K562 (cell line): ENCODE measurements around the gene XRN1.

Experiments
- BRCA1 ChIP-seq, 2 experiments: fragments of 450-650 bp in 1 of 2; sonication (generic) in 1 of 2; formaldehyde crosslinking in 1 of 2; IDR thresholded peaks; 2 replicates each; pipeline versions ENCODE4 v1.5.0 to v1.6.1; 2017 to 2020; ENCODE audit warnings: mild to moderate bottlenecking in 1 of 2, missing genetic modification reagents in 1 of 2
- CTBP1 ChIP-seq: fragments of 450-650 bp; IDR thresholded peaks from 2 replicates; pipeline ENCODE4 v1.6.1; 2016; ENCODE audit warnings: borderline replicate concordance
- ILK ChIP-seq: fragments of 450-650 bp; IDR thresholded peaks from 2 replicates; pipeline ENCODE4 v1.6.1; 2016; ENCODE audit warnings: missing genetic modification characterization, low read depth, mild to moderate bottlenecking, missing compliant biosample characterization, moderate library complexity, borderline replicate concordance
- POLR2A ChIP-seq: fragments of 450-650 bp; conservative IDR thresholded peaks from 2 replicates; pipeline ENCODE4 v1.6.1; 2016
- SMARCC2 ChIP-seq: fragments of 450-650 bp; IDR thresholded peaks from 2 replicates; pipeline ENCODE4 v1.6.1; 2017; ENCODE audit warnings: antibody characterized with exemption, moderate library complexity, mild to moderate bottlenecking, low read depth

DNA sequence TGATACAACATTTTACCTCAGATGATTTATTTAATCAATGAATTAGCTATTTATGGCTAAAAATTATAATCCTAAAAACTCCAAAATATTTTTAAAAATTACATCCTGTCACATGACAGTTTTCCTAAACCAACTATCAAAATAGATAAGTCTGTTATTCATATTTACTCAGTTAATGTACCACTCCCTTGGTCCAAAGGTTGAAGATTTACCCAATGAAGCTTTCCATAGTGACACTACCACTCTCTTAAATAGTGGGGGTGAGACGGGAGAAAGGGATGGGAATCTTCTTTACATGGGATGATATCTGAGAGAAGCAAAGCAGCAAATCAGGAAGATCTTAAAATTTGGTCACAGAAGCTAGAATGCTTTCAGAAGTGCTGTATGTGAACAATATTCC is 30.5 kb downstream of the XRN1 start:
- TF ChIP-seq SMARCC2: no peak
- no peak for TF ChIP-seq POLR2A
- TF ChIP-seq ILK: no peak
- no peak for TF ChIP-seq BRCA1 (IDR thresholded peaks at IDR 0.05)
- TF ChIP-seq BRCA1 (CRISPR knock-in tag; IDR thresholded peaks at IDR 0.05): no peak
- no peak for TF ChIP-seq CTBP1
